Tibial nerve (tissue), 4 donors: Measurements from ENCODE around the gene ANXA9. TPM values are rescaled to one million over a fixed set of nuclear protein-coding genes. Genes with fewer than 3 reads are reported as not detected.

Source experiments
- DNase-seq, 2 donors: peaks; one replicate each; pipeline ENCODE4 v3.0.0-alpha.2; 2019; ENCODE audit warnings: low spot score in 2 of 2
- H3K27ac ChIP-seq, 4 donors: fragments of 200-600 bp; sonication (generic) in 3 of 4; one replicate each; pipeline ENCODE4 v1.5.1; 2017 to 2019; ENCODE audit warnings: mild to moderate bottlenecking in 1 of 4
- H3K27me3 ChIP-seq, 2 donors: fragments of 200-600 bp; sonication (generic) in 1 of 2; one replicate each; pipeline versions ENCODE4 v1.5.1 to v1.6.0; 2017 to 2019
- H3K36me3 ChIP-seq, 3 donors: fragments of 200-600 bp; sonication (generic); one replicate each; pipeline ENCODE4 v1.5.1; 2018 to 2019
- H3K4me1 ChIP-seq, 4 donors: fragments of 200-600 bp; sonication (generic) in 3 of 4; one replicate each; pipeline ENCODE4 v1.5.1; 2017 to 2019
- H3K4me3 ChIP-seq, 4 donors: fragments of 200-600 bp; sonication (generic) in 3 of 4; one replicate each; pipeline ENCODE4 v1.5.1; 2017 to 2019; ENCODE audit warnings: mild to moderate bottlenecking in 1 of 4, moderate library complexity in 1 of 4
- H3K9me3 ChIP-seq, 4 donors: fragments of 200-600 bp; sonication (generic) in 3 of 4; one replicate each; pipeline ENCODE4 v1.5.1; 2017 to 2019
- CTCF ChIP-seq, 5 experiments: fragments of 200-600 bp in 3 of 5; fragments of 450-650 bp in 2 of 5; sonication (generic) in 3 of 5; IDR thresholded peaks; one replicate each; pipeline ENCODE4 v1.5.1; 2016 to 2019; ENCODE audit warnings: antibody characterized with exemption in 5 of 5, mild to moderate bottlenecking in 3 of 5, moderate library complexity in 2 of 5
- EP300 ChIP-seq, 2 donors: sonication (generic); formaldehyde crosslinking; IDR thresholded peaks; one replicate each; pipeline ENCODE4 v1.6.1; 2017; ENCODE audit warnings: antibody characterized with exemption in 2 of 2, mild to moderate bottlenecking in 1 of 2
- POLR2A ChIP-seq, 2 donors: fragments of 450-650 bp; IDR thresholded peaks; one replicate each; pipeline ENCODE4 v1.6.1; 2017; ENCODE audit warnings: antibody characterized with exemption in 2 of 2, mild to moderate bottlenecking in 2 of 2, moderate library complexity in 2 of 2
- WGBS, 2 donors: methylation state at CpG; one replicate each; pipeline ENCODE4 v1.1.5; 2018; 5-methylcytosine and 5-hydroxymethylcytosine counted together
- total RNA-seq, 4 donors: library from RNA; depleted of rRNA; stranded (reverse); fragments of >200 nt; gene quantifications; one replicate each; pipeline ENCODE4 v1.1.0, GENCODE V29; 2016

The ANXA9 gene
- total RNA-seq, 4 donors from 2014 or later = 2.1 to 12.2 (median 7.8) TPM

- Histone ChIP-seq H3K36me3 (peaks cover 0 to 63% (median 31%) of the 10 kb centered on the region in 3 donors), H3K27me3 (no peaks in the 10 kb centered on the region), H3K4me3 (no peak overlapping the region), H3K27ac (peak overlapping the region in 3 of 4 donors; percentile 55 to 99 (median 98)), H3K4me1 (peaks cover 0 to 58% (median 42%) of the 10 kb centered on the region in 4 donors), H3K9me3 (no peaks in the 10 kb centered on the region)
- TF ChIP-seq POLR2A (IDR thresholded peaks at IDR 0.05) = no peak
- TF ChIP-seq EP300 (IDR thresholded peaks at IDR 0.05) = no peak
- TF ChIP-seq CTCF (IDR thresholded peaks at IDR 0.05) = no peak
- WGBS, 2 donors = 93 to 95% methylated on average over 13 of the region's 13 CpGs
- no peak for DNase-seq
Measured at GRCh38 chr1:150967936-150968335, 14.2 kb upstream of the ANXA9 start.

DNA sequence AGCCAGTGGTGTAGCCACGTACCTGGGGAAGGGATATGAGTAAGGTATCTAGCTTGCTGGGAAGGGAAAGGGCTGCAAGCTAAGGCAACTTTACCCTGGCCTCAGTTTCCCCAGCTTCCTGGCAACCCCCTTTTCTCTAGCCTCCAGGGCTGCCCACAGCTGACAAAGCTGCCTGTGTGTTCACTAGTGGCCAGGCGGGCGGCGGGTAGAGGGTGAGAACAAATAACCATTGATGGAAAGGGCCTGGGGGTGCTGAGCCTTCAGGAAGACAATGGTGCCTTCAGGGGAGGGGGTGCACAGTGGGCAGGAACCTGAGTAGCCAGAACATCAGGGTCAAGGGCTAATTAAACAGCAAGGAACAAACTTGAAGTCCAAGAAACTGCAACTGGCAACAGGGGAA, 13.6 kb upstream of the ANXA9 start:
- Histone ChIP-seq H3K27me3 (no peaks in the 10 kb centered on the region), H3K9me3 (no peaks in the 10 kb centered on the region), H3K36me3 (peaks cover 0 to 58% (median 31%) of the 10 kb centered on the region in 3 donors), H3K27ac (peak overlapping the region in 3 of 4 donors; percentile 55 to 99 (median 98)), H3K4me1 (peaks cover 0 to 64% (median 46%) of the 10 kb centered on the region in 4 donors), H3K4me3 (no peak overlapping the region)
- WGBS, 2 donors = 56 to 71% methylated on average over 4 of the region's 4 CpGs
- peak in 1 of 2 donors; percentile 40 for TF ChIP-seq EP300 (IDR thresholded peaks at IDR 0.05)
- no peak for TF ChIP-seq POLR2A (IDR thresholded peaks at IDR 0.05)
- no peak for DNase-seq

- 66 to 81% methylated on average over 3 of the region's 3 CpGs for WGBS, 2 donors
- Histone ChIP-seq H3K27ac (peak overlapping the region in 3 of 4 donors; percentile 55 to 99 (median 98)), H3K4me3 (no peak overlapping the region), H3K27me3 (no peaks in the 10 kb centered on the region), H3K36me3 (peaks cover 0 to 46% (median 31%) of the 10 kb centered on the region in 3 donors), H3K4me1 (peaks cover 0 to 64% (median 46%) of the 10 kb centered on the region in 4 donors), H3K9me3 (no peaks in the 10 kb centered on the region)
- no peak for DNase-seq
- no peak for TF ChIP-seq CTCF (IDR thresholded peaks at IDR 0.05)
- no peak for TF ChIP-seq EP300 (IDR thresholded peaks at IDR 0.05)
- no peak for TF ChIP-seq POLR2A (IDR thresholded peaks at IDR 0.05)
Measured at GRCh38 chr1:150969626-150970025, 12.5 kb upstream of the ANXA9 start.

DNA sequence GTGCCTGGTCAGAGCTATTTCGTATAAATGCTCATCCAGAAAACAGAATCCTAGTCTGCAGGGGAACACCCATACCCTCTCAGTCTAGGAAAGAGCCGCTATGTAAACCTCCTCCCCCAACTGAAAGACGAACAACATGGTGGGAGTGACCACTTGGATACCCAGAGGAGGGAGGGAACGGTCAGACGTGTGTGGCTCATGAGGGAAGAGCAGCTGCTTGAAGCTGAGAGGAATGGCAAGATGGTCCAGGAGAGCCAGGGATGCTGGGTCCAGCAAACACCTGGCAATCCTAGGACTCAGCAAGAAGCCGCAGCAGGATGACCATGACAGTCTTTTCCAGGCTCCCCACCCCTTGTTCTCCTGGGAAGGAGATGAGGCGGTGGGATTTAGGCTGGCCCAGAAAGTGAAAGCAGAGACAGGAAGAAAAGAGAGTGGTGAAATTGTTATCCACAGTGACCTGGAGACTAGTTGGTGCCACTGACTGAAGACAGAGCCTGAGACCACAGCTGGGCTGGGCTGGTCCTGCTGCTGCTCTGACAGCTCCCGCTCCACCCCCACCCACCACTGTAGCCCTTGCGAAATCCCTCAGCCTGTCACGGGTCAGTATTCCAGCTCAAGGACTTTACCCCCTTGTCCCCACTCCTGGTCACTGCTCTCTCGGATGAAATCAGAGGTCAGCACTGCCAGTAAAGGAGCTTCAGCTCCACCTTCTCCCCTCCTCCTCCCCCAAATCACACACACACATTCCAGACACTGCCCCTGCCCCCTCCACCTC, 11.1 kb upstream of the ANXA9 start:
- Histone ChIP-seq H3K36me3 (peaks cover 0 to 33% (median 21%) of the 10 kb centered on the region in 3 donors), H3K9me3 (no peaks in the 10 kb centered on the region), H3K4me1 (peaks cover 0 to 72% (median 46%) of the 10 kb centered on the region in 4 donors), H3K27me3 (no peaks in the 10 kb centered on the region), H3K4me3 (peak overlapping the region in 2 of 4 donors; percentile 3 to 27), H3K27ac (peak overlapping the region; percentile 96 to 99 (median 97))
- DNase-seq = peak; percentile 73 to 85
- 24 to 30% methylated on average over 11 of the region's 11 CpGs for WGBS, 2 donors
- TF ChIP-seq POLR2A (IDR thresholded peaks at IDR 0.05) (peak; percentile 44 to 48), CTCF (IDR thresholded peaks at IDR 0.05) (no peak), EP300 (IDR thresholded peaks at IDR 0.05) (peak; percentile 51 to 78)

- no peak for DNase-seq
- no peak for TF ChIP-seq EP300 (IDR thresholded peaks at IDR 0.05)
- no peak for TF ChIP-seq POLR2A (IDR thresholded peaks at IDR 0.05)
- TF ChIP-seq CTCF (IDR thresholded peaks at IDR 0.05) = no peak
- Histone ChIP-seq H3K27ac (peak overlapping the region; percentile 96 to 99 (median 97)), H3K27me3 (no peaks in the 10 kb centered on the region), H3K4me1 (peaks cover 0 to 72% (median 48%) of the 10 kb centered on the region in 4 donors), H3K4me3 (peak overlapping the region in 3 of 4 donors; percentile 73 to 89 (median 85)), H3K36me3 (peaks cover 0 to 25% (median 13%) of the 10 kb centered on the region in 3 donors), H3K9me3 (no peaks in the 10 kb centered on the region)
- 39 to 57% methylated on average over 5 to 6 of the region's 6 CpGs for WGBS, 2 donors
Measured at GRCh38 chr1:150971583-150972416, 10.3 kb upstream of the ANXA9 start.
